ENCODE measurements around the gene C1orf146.
"Not testable (repeated sequence)": the region's sequence is repeated elsewhere in the genome, so short reads cannot be mapped to it uniquely, and the experiment has no call there.

DNA sequence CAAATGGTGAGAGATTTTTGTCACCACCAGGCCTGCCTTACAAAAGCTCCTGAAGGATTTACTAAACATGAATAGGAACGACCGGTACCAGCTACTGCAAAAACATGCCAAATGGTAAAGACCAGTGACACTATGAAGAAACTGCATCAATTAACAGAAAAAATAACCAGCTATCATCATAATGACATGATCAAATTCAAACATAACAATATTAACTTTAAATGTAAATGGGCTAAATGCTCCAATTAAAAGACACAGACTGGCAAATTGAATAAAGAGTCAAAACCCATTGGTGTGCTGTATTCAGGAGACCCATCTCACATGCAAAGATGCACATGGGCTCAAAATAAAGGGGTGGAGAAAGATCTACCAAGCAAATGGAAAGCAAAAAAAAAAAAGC is 63.7 kb downstream of the C1orf146 start:
- not testable (repeated sequence) for TF ChIP-seq CTCF (conservative IDR thresholded peaks at IDR 0.05; ENCODE audit: low read depth, low read length); EZH2 (IDR thresholded peaks at IDR 0.05; ENCODE audit: borderline replicate concordance, low read depth, low read length, poor library complexity, severe bottlenecking)
